HG03565 (cell line): ENCODE measurements around the gene WSCD1.

Experiments
- ATAC-seq: cut with Tn5 transposase; IDR thresholded peaks from one replicate; pipeline ENCODE4 v1.9.1; 2021; ENCODE audit warnings: mild to moderate bottlenecking, moderate library complexity; ENCODE audit not compliant: unreplicated experiment

WSCD1 gene

DNA sequence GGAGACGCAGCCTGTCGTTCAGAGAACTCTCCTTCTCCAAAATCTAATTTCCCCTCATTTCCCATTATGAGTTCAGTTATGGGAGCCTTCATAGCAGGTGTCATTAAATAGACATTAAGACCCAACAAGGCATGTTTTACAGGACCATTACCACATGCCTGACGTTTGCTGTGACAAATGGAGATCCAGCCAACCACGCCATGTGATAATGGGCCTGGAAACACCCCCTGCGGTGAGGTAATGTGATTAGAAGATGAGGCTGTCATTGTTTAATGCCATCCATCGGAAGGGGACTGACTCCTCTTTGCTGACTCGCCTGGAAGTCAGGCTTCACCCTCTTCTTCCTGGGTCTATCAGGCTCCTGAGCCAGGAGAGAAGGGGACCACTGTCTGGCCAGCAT, 76.9 kb downstream of the WSCD1 start:
- no peak for ATAC-seq

DNA sequence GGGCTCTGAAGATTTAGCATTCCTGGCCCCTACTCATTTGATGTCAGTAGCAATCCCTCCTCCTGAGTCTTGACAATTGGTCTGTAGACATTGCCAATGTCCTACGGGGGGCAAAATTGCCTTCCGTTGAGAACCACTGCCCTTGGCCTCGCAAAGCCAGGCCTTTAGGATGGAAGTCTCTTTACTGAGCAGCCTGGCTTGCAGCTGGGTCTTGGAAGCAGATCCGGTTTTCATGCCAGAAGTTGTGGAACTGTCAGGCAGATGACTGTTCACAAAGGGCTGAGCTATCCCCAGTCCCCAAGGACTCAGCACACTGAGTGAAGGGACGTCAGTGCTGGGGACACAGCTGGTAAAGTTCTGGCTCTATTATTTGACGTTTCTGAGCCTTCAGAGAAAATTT, 83.2 kb downstream of the WSCD1 start:
- no peak for ATAC-seq

DNA sequence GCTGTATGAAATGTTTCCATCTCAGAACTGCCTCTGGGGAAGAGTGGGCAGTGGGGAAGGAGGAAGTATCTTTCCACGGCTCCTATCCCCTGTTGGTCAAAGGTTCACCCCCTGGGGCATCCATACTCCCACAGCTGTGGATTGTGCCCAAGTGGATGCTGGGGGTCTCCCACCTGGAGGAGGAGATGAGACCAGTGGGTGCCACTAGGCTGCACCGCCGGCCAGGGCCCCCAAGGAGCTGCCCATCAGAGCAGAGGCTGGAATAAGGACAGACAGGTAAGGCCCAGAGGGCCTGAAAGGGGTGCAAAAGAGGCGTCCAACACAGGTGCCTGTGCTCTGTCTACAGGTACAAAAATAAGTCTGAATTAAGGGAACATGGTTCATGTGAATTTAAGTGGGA, 87.5 kb downstream of the WSCD1 start:
- no peak for ATAC-seq

DNA sequence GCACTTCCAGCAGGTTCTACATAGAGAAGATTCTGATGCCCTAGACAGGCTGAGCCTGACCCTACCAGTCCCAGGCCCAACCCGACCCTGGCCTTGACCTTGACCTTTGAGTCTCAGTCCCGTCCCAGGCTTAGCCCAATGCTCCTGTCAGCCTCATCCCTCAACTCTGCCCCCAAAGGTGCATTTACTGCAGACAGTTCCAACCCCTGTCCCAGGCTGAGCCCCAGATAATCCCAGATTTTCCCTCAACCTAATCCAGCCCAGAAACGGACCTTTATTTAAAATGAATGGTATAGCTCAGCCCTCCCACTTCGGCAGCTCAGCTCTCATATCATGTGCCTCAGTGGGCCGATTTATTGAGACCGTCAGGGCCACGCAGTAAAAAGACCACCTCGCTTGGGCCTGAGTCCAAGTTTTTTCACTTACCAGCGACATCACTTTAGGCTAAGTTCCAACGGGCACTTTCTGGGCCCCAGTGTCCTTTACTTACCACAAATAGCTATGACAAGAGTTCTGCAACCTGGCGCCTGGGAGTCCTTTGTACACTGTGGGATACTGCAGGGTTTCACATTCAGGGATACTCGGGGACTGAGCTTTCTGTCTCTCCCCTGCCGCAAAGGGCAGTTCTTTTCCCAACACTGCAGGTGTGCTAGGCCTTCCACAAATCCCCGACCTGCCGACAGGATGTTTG, 89.5 kb downstream of the WSCD1 start:
- no peak for ATAC-seq

DNA sequence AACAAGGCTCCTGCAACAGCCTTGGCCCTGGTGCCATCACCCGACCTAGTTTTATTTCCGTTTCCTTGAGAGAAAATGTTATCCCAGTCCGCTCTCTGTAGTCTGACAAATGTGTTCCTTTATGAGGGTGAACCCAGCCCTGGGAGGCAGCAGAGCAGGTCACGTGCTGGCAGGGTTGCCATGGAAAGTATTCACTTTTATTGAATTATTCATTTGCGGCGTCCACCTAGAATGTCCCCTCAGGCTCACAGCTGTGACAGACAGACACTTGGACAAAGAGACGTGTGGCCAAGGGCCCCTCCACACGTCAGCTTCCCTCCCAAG, 90.0 kb downstream of the WSCD1 start:
- no peak for ATAC-seq

DNA sequence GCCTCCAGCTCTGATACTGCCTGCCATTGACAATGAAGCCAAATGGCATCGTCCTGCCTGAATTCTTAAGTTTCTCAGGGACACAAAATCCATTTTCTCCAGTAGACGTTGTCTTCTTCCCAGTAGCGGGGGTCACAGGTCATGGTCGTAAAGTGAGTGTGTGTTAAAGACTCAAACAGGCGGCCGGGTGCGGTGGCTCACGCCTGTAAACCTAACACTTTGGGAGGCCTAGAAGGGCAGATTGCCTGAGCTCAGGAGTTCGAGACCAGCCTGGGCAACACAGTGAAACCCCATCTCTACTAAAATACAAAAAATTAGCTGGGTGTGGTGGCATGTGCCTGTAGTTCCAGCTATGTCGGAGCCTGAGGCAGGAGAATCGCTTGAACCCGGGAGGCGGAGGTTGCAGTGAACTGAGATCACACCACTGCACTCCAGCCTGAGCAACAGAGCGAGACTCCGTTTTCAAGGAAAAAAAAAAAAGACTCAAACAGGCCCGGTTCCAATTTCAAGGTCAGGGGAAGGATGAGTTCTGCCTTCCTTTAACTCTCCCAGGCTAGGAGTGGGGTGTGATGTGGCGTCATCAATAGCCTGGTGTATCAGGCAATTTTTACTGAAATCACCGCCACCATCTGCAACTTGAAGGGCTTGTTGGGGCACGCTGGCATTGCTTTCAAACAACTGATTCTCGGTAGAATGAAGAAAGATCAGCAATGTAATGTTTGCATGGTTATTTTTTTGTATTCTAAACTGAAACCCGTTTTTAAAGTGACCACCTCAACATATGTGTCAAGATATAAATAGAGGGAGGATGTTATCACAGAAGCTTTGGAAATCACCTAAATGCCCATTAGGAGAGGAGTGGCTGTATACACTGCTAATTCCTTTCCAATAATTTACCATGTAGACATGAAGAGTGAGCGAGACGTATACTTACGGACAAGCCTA, 91.0 kb downstream of the WSCD1 start:
- no peak for ATAC-seq

DNA sequence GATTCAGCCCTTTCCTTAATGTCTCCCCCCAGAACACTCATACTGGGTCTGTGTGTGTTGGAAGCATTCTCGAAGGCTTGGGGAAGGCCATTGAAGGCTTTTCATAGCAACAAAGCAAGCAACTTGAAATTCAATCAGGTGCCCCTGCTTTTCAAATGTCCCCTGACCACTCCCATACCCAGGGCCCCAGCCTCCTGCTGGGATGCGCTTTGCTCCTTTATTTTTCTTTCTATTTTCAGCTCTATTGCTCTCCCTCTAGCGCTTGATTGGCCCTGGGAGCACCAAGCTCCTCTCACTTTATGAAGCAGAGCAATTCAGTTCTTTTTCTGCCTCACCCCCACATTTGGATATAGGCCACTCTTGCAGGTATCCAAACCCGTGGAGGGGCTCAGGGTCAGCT, 92.0 kb downstream of the WSCD1 start:
- ATAC-seq, result no peak

DNA sequence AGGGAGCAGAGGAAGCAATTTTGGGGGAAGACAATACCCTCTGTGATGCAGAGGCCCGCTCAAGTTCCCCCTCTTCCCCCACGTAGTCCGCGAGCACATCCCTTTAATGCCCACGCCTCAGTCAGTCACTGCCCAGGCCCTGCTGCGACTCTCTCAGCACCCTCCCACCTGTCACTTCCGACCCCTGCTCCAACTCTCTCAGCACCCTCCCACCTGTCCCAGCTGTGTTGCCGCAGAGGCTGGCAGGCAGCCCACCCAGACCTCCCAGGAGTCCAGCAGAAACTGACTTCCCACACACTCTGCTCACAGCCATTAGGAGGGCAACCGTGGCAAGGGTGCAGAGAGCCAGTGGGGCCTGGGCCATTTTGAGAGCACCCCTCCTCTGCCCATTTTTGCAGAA, 92.7 kb downstream of the WSCD1 start:
- no peak for ATAC-seq

DNA sequence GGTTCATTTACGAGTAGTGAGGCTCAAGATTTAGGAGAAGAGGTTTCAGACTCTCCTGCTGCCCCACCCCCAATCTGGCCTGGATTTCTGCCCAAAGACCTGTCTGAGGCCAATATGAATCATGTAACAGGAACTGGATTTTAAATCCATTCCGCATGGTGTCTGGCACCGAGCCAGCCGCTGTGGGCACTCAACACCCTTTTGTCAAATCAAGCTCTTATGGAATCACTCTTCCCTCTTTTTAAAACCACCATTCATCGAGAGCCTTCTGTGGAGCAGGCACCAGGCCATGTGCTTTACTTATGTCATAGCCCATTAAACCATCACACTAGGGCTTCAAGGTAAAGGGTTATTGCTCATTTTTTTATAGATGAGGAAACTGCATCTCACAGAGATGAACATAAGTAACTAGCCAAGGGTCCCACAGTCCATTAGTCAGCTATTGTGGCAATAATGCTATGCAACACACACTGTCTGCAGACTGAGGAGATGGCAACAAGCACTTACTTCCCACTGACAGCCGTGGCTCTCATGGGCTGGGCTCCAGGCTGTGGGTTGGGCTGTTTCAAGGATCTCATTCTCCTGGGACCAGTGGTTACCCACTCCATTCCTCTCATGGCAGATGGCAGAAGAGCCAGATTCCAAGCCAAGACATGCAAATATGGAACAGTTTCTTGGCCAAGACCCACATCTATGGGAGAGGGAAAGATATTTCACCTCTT, 93.6 kb downstream of the WSCD1 start:
- ATAC-seq, result no peak

DNA sequence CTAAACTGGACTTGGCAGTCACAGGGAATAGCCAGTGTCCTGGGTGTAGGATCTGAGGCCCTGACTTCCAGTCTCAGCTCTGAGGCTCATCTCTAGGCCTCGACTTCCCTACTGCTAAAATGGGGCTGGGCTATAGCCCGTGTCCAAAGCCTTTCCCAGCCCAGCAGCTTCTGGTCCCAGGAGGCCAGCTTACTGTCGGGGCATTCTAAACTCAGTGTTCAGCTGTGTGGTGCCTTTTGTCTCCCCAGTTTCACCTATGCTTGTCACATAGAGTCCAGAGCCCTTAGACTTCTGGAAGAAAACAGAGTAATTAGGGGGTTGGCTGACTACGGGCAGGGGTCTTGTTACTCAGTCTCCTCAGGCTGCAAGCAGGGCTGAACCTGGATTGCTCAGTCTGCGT, 94.8 kb downstream of the WSCD1 start:
- ATAC-seq, result no peak

DNA sequence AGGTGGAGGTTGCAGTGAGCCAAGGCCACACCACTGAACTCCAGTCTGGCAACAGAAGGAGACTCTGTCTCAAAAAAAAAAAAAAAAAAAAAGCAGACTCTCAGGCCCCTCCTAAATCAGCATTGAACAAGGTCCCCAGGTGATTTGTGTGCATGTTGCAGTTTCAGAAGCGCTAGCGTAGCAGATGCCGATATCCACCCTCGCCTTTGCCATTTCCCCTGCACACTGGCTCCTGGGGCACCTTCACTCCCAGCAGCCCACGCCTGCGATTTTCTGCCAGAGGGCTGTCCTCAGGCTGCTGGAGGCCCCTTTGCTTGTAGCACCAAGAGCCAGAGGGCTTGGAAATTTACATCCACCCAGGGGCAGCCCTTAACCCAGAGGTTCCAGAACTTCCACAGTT, 95.6 kb downstream of the WSCD1 start:
- no peak for ATAC-seq

DNA sequence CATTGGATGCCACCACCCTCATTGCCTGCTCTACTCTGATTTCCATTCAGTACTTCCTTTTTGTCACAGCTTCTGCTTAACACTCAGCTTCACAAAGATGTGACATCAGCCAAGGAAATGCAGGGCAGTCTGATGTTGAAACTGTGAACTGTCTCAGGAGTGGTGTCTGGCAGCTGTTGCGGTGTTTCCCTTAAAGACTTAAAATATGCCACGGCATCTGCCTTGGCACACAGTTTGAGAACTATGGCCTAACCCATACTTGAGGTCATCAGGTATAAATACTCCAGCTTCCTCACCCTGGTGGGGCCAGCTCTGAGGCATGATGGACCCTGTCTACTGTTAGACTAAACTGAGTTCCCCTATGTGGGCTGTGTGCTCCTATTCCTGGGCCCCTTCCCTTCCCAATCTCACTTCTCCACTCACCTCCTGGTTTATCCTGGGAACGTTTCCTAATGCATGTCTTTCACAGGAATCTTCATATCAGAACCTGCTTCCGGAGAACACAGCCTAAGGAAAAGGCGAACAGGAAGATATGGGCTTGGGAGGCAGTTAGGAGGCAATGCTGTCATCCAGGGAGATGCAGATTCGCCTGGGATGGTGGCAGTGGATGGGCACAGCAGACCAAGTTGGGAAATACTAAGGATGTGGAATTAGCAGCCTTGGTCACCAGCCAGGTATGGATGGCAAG, 96.5 kb downstream of the WSCD1 start:
- no peak for ATAC-seq

DNA sequence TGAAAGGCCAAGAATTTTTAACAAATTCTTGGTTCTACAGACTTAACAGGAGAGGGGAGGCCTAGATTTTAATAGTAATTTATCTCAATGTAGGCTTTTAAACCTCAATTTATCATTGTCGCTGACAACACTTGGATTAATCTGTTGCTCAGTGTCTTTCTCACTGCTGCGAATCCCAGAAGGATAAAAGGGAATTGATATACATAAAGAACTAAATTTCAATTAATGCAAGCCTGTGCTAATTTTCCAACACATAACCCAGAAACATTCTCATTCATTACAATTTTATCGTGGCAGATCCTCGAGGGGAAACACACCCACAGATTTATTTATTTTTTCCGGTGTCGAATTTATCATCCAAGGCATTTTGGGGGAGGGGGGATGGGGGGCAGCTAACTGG, 98.1 kb downstream of the WSCD1 start:
- no peak for ATAC-seq

DNA sequence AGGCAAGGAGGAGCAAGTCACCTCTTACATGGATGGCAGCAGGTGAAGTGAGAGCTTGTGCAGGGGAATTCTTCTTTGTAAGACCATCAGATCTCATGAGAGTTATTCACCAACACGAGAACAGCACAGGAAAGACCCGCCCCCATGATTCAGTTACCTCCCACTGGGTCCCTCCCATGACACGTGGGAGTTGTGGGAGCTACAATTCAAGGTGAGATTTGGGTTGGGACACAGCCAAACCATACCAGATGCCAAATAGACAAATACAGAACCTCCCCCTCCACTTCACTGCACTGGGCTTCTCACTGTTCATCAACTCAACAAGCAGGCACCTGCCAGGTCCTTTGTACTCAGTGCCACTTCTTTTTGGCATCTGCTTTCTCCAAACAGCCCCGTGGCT, 100.2 kb downstream of the WSCD1 start:
- no peak for ATAC-seq

DNA sequence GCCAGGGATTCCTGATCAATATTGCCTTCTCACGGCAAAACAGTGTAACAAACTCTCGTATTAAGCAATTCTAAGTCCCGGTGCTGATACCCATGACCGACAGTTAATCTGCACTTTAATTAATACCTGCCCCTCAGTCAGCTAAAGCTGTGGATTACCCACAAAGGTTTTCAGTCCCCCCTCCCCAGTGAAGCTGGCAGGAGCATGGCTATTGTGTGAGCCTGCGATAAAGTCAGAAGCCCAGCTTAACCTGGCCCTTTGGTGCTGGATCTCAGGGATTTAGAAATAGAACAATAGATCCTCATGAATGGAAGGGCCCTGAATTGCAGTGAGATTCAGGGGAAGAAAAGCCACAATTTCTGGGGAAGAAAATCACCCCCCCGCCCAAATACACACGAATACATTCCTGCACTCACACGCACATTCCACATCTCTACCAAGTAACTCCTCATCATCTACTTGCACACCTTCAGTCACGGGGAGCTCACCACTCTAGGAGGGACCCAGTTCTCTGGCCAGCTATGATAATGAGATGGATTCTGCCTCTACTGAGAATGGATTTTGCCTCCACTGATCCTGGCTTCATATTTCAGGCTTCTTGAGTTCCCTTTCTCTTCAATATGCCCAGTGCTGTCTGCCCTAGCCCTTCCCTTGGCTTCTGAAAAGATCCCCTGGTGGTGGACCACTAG, 102.6 kb downstream of the WSCD1 start:
- ATAC-seq, result no peak

DNA sequence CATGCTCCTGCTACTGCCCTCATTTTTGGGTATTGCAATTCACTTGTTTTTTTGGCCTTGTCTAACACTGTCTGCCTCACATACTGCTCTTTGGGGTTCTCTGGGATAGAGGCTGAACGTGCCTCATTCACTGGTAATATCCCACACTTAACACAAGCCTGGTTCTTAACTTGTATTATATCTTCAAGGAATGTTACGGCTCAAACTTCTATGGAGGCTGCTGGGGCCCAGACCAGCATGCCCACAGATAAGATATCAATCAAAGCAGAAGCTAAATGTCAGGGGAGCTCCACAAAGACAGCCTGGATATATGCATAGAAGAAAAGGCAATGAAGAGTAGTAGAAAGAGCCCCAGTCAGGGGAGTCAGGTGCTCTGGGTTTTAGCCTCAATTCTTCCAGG, 103.5 kb downstream of the WSCD1 start:
- no peak for ATAC-seq
